GM12878 (cell line): ENCODE data around the gene DUOX1. TPM values are rescaled to one million over a fixed set of nuclear protein-coding genes. Genes with fewer than 3 reads are reported as not detected.
A peak's percentile ranks its signal among the peaks of the same experiment; 100 is the strongest.

Source experiments
- ATF7 ChIP-seq: fragments of 450-650 bp; IDR thresholded peaks from 2 replicates; pipeline ENCODE4 v1.6.1; 2016; ENCODE audit warnings: low read depth, mild to moderate bottlenecking
- BACH1 ChIP-seq: fragments of 450-650 bp; IDR thresholded peaks from 2 replicates; pipeline ENCODE4 v1.6.1; 2017; ENCODE audit warnings: mild to moderate bottlenecking, borderline replicate concordance
- BRCA1 ChIP-seq: IDR thresholded peaks from 2 replicates; pipeline ENCODE4 v1.6.1; 2011; ENCODE audit warnings: low read depth, low read length, improper control_type of control experiment
- CHD4 ChIP-seq: fragments of 200-600 bp; sonication (generic); IDR thresholded peaks from 2 replicates; pipeline ENCODE4 v1.6.1; 2016; ENCODE audit warnings: mild to moderate bottlenecking
- FOS ChIP-seq: IDR thresholded peaks from 3 replicates; pipeline ENCODE4 v1.6.1; 2011; ENCODE audit warnings: borderline replicate concordance; ENCODE audit not compliant: insufficient read length; ENCODE audit errors: extremely low read depth
- GABPA ChIP-seq: IDR thresholded peaks from 2 replicates; pipeline ENCODE4 v1.6.1; 2014; ENCODE audit warnings: antibody characterized with exemption, low read depth, mild to moderate bottlenecking, inconsistent platforms
- IRF3 ChIP-seq: fragments of 450-650 bp; IDR thresholded peaks from 2 replicates; pipeline ENCODE4 v1.6.1; 2014; ENCODE audit warnings: mild to moderate bottlenecking
- JUND ChIP-seq: IDR thresholded peaks from 2 replicates; pipeline ENCODE4 v1.6.1; 2012; ENCODE audit warnings: low read depth, mild to moderate bottlenecking, low read length, improper control_type of control experiment, moderate library complexity
- KAT2A ChIP-seq: conservative IDR thresholded peaks from 2 replicates; pipeline ENCODE4 v1.6.1; 2011; ENCODE audit warnings: low read depth, low read length; ENCODE audit not compliant: control insufficient read depth
- NFXL1 ChIP-seq: fragments of 450-650 bp; IDR thresholded peaks from 2 replicates; pipeline ENCODE4 v1.6.1; 2017; ENCODE audit warnings: antibody characterized with exemption, mild to moderate bottlenecking, borderline replicate concordance
- PAX5 ChIP-seq: IDR thresholded peaks from 2 replicates; pipeline ENCODE4 v1.6.1; 2011; ENCODE audit warnings: low read depth, low read length, borderline replicate concordance
- PRDM15 ChIP-seq: fragments of 450-650 bp; formaldehyde crosslinking; IDR thresholded peaks from 2 replicates; pipeline ENCODE4 v1.4.0; 2020; ENCODE audit warnings: mild to moderate bottlenecking, moderate library complexity
- RAD51 ChIP-seq: fragments of 450-650 bp; IDR thresholded peaks from 2 replicates; pipeline ENCODE4 v1.6.1; 2016; ENCODE audit warnings: moderate library complexity, mild to moderate bottlenecking, inconsistent platforms
- SMAD5 ChIP-seq: IDR thresholded peaks from 2 replicates; pipeline ENCODE4 v1.6.1; 2016; ENCODE audit warnings: antibody characterized with exemption, low read depth
- SMC3 ChIP-seq: IDR thresholded peaks from 2 replicates; pipeline ENCODE4 v1.6.1; 2011; ENCODE audit warnings: low read length, improper control_type of control experiment, borderline replicate concordance
- WRNIP1 ChIP-seq: IDR thresholded peaks from 2 replicates; pipeline ENCODE4 v1.6.1; 2011; ENCODE audit warnings: low read depth, low read length, improper control_type of control experiment, borderline replicate concordance
- polyA plus RNA-seq, 11 experiments: library from polyadenylated mRNA; depleted of rRNA in 4 of 11; unstranded in 6 of 11; stranded (reverse) in 5 of 11; fragments of >200 nt; fragmentation: Nextera tagmentation in 4 of 11; fragmentation: Illumina TruSeq in 1 of 11; extraction: Ambion mirVana in 4 of 11; extraction: Trizol in 1 of 11; gene quantifications; 1 replicate in 1 of 11; 2 replicates in 10 of 11; pipeline versions ENCODE4 v1.2.1 to v1.2.3, GENCODE V29; 2011 to 2016; ENCODE audit warnings: inconsistent platforms in 2 of 11, missing spikeins in 2 of 11, low read depth in 1 of 11
- total RNA-seq, 4 experiments: library from RNA; depleted of rRNA in 3 of 4; stranded (reverse); fragments of >200 nt in 3 of 4; fragmentation: Illumina TruSeq in 1 of 4; extraction: Trizol in 1 of 4; gene quantifications; 2 replicates each; pipeline versions ENCODE4 v1.2.1 to v1.2.3, GENCODE V29; 2013 to 2021
- TF ChIP-seq, protein P1 (sequence below): IDR thresholded peaks from 2 replicates; pipeline ENCODE4 v1.6.1; 2012; ENCODE audit warnings: low read depth, low read length, improper control_type of control experiment
- TF ChIP-seq, protein P2 (sequence below), 3 experiments: IDR thresholded peaks in 2 of 3; conservative IDR thresholded peaks in 1 of 3; 2 replicates each; pipeline ENCODE4 v1.5.1; 2011; ENCODE audit warnings: low read depth in 3 of 3, low read length in 3 of 3, mild to moderate bottlenecking in 3 of 3, control low read depth in 2 of 3, moderate library complexity in 2 of 3, inconsistent platforms in 1 of 3, mixed read lengths in 1 of 3; ENCODE audit not compliant: control insufficient read depth in 2 of 3, insufficient read depth in 1 of 3; ENCODE audit errors: extremely low read depth in 1 of 3
- TF ChIP-seq, protein P3 (sequence below): IDR thresholded peaks from 2 replicates; pipeline ENCODE4 v1.6.1; 2011; ENCODE audit warnings: mild to moderate bottlenecking, low read depth, low read length, moderate library complexity; ENCODE audit not compliant: insufficient replicate concordance

DUOX1 gene
- total and polyA plus RNA-seq, 10 of the 15 experiments (the other 5 are each of a cell fraction or from before 2014, with no cell fraction given) = 0.02 to 2.1 (median 0.26) TPM; not detected in 3

DNA sequence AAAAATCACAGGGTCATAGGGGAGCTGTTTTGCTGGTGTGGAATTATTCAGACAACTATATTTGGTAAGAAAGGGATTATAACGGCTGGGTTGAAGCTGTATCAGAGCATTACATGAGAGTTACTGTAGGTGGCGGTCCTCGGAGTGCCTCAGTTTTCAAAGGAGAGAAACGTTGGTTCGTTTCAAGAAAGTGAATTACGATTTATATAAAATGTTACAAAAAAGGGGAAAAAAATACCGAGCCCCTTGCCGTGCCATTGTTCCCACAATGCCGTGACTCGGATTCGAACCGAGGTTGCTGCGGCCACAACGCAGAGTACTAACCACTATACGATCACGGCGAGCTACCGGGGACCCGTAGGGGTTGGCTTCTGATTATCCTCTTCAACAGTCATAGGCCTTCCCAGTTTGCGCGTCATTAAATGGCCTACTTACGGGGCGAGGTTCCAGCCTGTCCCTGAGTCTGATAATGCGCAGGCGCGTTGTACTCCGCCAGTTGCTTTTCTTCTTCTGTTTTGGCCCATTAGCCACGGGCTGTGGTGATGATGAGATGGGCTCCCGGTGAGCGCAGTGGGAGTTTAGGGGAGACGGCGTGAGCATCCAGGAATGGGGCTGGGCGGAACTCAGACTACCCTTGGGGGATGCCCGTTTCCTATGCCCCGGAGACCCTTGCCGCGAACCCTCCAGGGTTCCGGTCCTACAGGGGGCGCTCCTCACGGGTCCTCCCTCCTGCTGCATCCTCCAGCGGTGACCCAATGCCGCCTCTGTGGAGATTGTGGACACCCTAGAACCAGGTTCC is 68.7 kb downstream of the DUOX1 start (continued):
- TF ChIP-seq PRDM15 (CRISPR knock-in tag) (no peak), SMC3 (no peak), WRNIP1 (peak; percentile 58; the same call in 1 of the 2 replicates), GABPA (peak; percentile 61; the same call in 1 of the 2 replicates), BRCA1 (no peak), PAX5 (no peak), IRF3 (no peak), SMAD5 (peak; percentile 80; the same call in 1 of the 2 replicates), JUND (no peak), FOS (no peak), KAT2A (no peak), CHD4 (no peak; the same call in 1 of the 2 replicates), NFXL1 (no peak), BACH1 (peak; percentile 54; the same call in 1 of the 2 replicates), ATF7 (peak; percentile 79), RAD51 (no peak)
- TF ChIP-seq, protein P1, sequence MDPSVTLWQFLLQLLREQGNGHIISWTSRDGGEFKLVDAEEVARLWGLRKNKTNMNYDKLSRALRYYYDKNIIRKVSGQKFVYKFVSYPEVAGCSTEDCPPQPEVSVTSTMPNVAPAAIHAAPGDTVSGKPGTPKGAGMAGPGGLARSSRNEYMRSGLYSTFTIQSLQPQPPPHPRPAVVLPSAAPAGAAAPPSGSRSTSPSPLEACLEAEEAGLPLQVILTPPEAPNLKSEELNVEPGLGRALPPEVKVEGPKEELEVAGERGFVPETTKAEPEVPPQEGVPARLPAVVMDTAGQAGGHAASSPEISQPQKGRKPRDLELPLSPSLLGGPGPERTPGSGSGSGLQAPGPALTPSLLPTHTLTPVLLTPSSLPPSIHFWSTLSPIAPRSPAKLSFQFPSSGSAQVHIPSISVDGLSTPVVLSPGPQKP = 0 out of 2 replicates have a peak, but pooled peaks have one; percentile 54
- TF ChIP-seq, protein P2, sequence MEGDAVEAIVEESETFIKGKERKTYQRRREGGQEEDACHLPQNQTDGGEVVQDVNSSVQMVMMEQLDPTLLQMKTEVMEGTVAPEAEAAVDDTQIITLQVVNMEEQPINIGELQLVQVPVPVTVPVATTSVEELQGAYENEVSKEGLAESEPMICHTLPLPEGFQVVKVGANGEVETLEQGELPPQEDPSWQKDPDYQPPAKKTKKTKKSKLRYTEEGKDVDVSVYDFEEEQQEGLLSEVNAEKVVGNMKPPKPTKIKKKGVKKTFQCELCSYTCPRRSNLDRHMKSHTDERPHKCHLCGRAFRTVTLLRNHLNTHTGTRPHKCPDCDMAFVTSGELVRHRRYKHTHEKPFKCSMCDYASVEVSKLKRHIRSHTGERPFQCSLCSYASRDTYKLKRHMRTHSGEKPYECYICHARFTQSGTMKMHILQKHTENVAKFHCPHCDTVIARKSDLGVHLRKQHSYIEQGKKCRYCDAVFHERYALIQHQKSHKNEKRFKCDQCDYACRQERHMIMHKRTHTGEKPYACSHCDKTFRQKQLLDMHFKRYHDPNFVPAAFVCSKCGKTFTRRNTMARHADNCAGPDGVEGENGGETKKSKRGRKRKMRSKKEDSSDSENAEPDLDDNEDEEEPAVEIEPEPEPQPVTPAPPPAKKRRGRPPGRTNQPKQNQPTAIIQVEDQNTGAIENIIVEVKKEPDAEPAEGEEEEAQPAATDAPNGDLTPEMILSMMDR (IDR thresholded peaks at IDR 0.05 in 2 of 3, conservative IDR thresholded peaks at IDR 0.05 in 1 of 3; ENCODE audit: control insufficient read depth in 2 of 3, extremely low read depth in 1 of 3, insufficient read depth in 1 of 3, low read depth in 3 of 3, low read length in 3 of 3) = peak; percentile 71 to 81 (median 80)
- TF ChIP-seq, protein P3, sequence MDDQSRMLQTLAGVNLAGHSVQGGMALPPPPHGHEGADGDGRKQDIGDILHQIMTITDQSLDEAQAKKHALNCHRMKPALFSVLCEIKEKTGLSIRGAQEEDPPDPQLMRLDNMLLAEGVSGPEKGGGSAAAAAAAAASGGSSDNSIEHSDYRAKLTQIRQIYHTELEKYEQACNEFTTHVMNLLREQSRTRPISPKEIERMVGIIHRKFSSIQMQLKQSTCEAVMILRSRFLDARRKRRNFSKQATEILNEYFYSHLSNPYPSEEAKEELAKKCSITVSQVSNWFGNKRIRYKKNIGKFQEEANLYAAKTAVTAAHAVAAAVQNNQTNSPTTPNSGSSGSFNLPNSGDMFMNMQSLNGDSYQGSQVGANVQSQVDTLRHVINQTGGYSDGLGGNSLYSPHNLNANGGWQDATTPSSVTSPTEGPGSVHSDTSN = no peak
